ENCODE results near the gene KLF11. TPM values are rescaled to one million over a fixed set of nuclear protein-coding genes. Genes with fewer than 3 reads are reported as not detected.
"Not testable (repeated sequence)": the region's sequence is repeated elsewhere in the genome, so short reads cannot be mapped to it uniquely, and the experiment has no call there.

Gene KLF11
- total RNA-seq, 2 experiments from 2014 or later = 5.6 to 6.1 TPM

DNA sequence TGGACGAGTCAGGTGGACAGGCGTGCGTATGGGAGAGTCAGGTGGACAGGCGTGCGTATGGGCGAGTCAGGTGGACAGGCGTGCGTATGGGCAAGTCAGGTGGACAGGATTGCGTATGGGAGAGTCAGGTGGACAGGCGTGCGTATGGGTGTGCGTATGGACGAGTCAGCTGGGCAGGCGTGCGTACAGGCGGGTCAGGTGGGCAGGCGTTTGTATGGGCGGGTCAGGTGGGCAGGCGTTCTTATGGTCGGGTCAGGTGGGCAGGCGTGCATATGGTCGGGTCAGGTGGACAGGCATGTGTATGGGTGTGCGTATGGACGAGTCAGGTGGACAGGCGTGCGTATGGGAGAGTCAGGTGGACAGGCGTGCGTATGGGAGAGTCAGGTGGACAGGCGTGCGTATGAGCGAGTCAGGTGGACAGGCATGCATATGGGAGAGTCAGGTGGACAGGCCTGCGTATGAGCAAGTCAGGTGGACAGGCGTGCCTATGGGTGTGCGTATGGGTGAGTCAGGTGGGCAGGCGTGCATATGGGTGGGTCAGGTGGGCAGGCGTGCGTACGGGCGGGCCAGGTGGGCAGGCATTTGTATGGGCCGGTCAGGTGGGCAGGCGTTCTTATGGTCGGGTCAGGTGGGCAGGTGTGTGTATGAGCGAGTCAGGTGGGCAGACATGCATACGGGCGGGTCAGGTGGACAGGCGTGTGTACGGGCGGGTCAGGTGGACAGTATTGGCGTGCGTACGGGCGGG is 32.3 kb upstream of the KLF11 start:
- POLR2A ChIA-PET; DNase-seq; CTCF ChIA-PET; H3K27ac Mint-ChIP-seq; H3K9me3 Mint-ChIP-seq; H3K4me1 Mint-ChIP-seq (ENCODE audit: low read depth); H3K4me3 Mint-ChIP-seq; intact Hi-C loops (cut with micrococcal nuclease); H3K36me3 Mint-ChIP-seq: not testable (repeated sequence)
- peaks cover 21% of the 10 kb centered on the region for H3K27me3 Mint-ChIP-seq

DNA sequence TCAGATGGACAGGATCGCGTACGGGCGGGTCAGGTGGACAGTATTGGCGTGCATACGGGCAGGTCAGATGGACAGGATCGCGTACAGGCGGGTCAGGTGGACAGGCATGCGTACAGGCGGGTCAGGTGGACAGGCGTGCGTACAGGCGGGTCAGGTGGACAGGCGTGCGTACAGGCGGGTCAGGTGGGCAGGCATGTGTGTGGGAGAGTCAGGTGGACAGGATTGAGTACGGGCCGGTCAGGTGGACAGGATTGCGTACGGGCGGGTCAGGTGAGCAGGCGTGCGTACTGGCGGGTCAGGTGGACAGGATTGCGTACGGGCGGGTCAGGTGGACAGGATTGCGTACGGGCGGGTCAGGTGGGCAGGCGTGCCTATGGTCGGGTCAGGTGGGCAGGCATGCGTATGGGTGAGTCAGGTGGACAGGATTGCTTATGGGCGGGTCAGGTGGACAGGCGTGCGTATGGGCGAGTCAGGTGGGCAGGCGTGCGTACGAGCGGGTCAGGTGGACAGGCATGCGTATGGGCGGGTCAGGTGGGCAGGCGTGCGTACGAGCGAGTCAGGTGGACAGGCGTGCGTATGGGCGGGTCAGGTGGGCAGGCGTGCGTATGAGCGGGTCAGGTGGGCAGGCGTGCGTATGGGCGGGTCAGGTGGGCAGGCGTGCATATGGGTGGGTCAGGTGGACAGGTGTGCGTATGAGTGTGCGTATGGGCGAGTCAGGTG is 31.6 kb upstream of the KLF11 start:
- POLR2A ChIA-PET; H3K27ac Mint-ChIP-seq; intact Hi-C loops (cut with micrococcal nuclease); H3K9me3 Mint-ChIP-seq; CTCF ChIA-PET; H3K4me3 Mint-ChIP-seq; H3K4me1 Mint-ChIP-seq (ENCODE audit: low read depth); H3K36me3 Mint-ChIP-seq; DNase-seq: not testable (repeated sequence)
- peaks cover 17% of the 10 kb centered on the region for H3K27me3 Mint-ChIP-seq

DNA sequence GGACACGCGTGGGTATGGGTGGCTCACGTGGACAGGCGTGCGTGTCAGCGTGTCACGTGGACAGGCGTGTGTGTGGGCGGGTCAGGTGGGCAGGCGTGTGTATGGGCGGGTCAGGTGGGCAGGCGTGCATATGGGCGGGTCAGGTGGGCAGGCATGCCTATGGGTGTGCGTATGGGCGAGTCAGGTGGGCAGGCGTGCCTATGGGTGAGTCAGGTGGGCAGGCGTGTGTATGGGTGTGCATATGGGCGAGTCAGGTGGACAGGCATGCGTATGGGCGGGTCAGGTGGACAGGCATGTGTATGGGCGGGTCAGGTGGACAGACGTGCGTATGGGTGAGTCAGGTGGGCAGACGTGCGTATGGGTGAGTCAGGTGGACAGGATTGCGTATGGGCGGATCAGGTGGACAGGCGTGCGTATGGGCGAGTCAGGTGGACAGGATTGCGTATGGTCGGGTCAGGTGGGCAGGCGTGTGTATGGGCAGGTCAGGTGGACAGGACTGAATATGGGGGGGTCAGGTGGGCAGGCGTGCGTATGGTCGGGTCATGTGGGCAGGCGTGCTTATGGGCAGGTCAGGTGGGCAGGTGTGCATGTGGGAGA is 30.9 kb upstream of the KLF11 start:
- H3K36me3 Mint-ChIP-seq; POLR2A ChIA-PET; H3K9me3 Mint-ChIP-seq; H3K27ac Mint-ChIP-seq; intact Hi-C loops (cut with micrococcal nuclease); H3K4me3 Mint-ChIP-seq; H3K4me1 Mint-ChIP-seq (ENCODE audit: low read depth); CTCF ChIA-PET; DNase-seq: not testable (repeated sequence)
- H3K27me3 Mint-ChIP-seq = peaks cover 14% of the 10 kb centered on the region

DNA sequence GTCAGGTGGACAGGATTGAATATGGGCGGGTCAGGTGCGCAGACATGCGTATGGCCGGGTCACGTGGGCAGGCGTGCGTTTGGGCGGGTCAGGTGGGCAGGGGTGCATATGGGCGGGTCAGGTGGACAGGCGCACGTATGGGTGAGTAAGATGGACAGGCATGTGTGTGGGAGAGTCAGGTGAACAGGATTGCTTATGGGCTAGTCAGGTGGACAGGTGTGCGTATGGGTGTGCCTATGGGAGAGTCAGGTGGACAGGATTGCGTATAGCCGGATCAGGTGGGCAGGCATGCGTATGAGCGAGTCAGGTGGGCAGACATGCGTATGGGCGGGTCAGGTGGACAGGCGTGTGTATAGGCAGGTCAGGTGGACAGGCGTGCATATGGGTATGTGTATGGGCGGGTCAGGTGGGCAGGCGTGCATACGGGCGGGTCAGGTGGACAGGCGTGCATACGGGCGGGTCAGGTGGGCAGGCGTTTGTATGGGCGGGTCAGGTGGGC is 30.3 kb upstream of the KLF11 start:
- Mint-ChIP-seq H3K4me1 (ENCODE audit: low read depth) (no peaks in the 10 kb centered on the region), H3K36me3 (no peaks in the 10 kb centered on the region)
- CTCF ChIA-PET = no interaction called here

DNA sequence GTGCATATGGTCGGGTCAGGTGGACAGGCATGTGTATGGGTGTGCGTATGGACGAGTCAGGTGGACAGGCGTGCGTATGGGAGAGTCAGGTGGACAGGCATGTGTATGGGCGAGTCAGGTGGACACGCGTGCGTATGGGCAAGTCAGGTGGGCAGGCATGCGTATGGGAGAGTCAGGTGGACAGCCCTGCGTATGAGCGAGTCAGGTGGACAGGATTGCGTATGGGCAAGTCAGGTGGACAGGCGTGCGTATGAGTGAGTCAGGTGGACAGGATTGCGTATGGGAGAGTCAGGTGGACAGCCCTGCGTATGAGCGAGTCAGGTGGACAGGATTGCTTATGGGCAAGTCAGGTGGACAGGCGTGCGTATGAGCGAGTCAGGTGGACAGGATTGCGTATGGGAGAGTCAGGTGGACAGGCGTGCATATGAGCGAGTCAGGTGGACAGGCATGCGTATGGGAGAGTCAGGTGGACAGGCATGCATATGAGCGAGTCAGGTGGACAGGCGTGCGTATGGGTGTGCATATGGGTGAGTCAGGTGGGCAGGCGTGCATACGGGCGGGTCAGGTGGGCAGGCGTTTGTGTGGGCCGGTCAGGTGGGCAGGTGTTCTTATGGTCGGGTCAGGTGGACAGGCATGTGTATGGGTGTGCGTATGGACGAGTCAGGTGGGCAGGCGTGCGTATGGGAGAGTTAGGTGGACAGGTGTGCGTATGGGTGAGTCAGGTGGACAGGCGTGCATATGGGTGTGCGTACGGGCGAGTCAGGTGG is 29.5 kb upstream of the KLF11 start:
- POLR2A ChIA-PET; H3K27me3 Mint-ChIP-seq; intact Hi-C loops (cut with micrococcal nuclease); H3K4me1 Mint-ChIP-seq (ENCODE audit: low read depth); H3K36me3 Mint-ChIP-seq; CTCF ChIA-PET; DNase-seq; H3K9me3 Mint-ChIP-seq; H3K27ac Mint-ChIP-seq; H3K4me3 Mint-ChIP-seq: not testable (repeated sequence)

More for the DNA sequence above, 30.3 kb upstream of the KLF11 start:
- peaks cover 10% of the 10 kb centered on the region for H3K27me3 Mint-ChIP-seq
- intact Hi-C loops (cut with micrococcal nuclease) = no loop called here
- POLR2A ChIA-PET = no interaction called here
- H3K4me3 Mint-ChIP-seq = no peak overlapping the region
- peaks cover 4% of the 10 kb centered on the region for H3K9me3 Mint-ChIP-seq
- no peak for DNase-seq
- no peak overlapping the region for H3K27ac Mint-ChIP-seq

DNA sequence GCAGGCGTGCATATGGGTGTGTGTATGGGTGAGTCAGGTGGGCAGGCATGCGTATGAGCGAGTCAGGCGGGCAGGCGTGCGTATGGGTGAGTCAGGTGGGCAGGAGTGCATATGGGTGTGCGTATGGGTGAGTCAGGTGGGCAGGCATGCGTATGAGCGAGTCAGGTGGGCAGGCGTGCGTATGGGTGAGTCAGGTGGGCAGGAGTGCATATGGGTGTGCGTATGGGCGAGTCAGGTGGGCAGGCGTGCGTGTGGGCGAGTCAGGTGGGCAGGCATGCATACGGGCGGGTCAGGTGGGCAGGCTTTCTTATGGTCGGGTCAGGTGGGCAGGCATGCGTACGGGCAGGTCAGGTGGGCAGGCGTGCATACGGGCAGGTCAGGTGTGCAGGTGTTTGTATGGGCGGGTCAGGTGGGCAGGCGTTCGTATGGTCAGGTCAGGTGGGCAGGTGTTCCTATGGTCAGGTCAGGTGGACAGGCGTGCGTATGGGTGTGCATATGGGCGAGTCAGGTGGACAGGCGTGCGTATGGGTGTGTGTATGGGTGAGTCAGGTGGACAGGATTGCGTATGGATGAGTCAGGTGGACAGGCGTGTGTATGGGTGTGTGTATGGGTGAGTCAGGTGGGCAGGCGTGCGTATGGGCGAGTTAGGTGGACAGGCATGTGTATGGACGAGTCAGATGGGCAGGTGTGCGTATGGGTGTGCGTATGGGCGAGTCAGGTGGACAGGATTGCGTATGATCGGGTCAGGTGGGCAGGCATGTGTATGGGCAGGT is 28.7 kb upstream of the KLF11 start:
- H3K27me3 Mint-ChIP-seq = peaks cover 3% of the 10 kb centered on the region
- H3K9me3 Mint-ChIP-seq = peaks cover 4% of the 10 kb centered on the region
- H3K36me3 Mint-ChIP-seq = no peaks in the 10 kb centered on the region
- no peaks in the 10 kb centered on the region for H3K4me1 Mint-ChIP-seq (ENCODE audit: low read depth)
- no peak for DNase-seq
- POLR2A ChIA-PET = no interaction called here
- intact Hi-C loops (cut with micrococcal nuclease) = no loop called here
- CTCF ChIA-PET = no interaction called here
- no peak overlapping the region for H3K4me3 Mint-ChIP-seq
- H3K27ac Mint-ChIP-seq = no peak overlapping the region

DNA sequence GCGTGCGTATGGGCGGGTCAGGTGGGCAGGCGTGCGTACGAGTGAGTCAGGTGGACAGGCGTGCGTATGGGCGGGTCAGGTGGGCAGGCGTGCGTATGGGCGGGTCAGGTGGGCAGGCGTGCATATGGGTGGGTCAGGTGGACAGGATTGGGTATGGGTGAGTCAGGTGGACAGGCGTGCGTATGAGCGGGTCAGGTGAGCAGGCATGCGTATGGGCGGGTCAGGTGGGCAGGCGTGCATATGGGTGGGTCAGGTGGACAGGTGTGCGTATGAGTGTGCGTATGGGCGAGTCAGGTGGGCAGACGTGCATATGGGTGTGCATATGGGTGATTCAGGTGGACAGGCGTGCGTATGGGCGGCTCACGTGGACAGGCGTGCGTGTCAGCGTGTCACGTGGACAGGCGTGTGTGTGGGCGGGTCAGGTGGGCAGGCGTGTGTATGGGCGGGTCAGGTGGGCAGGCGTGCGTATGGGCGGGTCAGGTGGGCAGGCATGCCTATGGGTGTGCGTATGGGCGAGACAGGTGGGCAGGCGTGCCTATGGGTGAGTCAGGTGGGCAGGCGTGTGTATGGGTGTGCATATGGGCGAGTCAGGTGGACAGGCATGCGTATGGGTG is 27.9 kb upstream of the KLF11 start:
- CTCF ChIA-PET; H3K4me3 Mint-ChIP-seq; DNase-seq; H3K4me1 Mint-ChIP-seq (ENCODE audit: low read depth); H3K36me3 Mint-ChIP-seq; H3K9me3 Mint-ChIP-seq; H3K27ac Mint-ChIP-seq; intact Hi-C loops (cut with micrococcal nuclease); POLR2A ChIA-PET; H3K27me3 Mint-ChIP-seq: not testable (repeated sequence)

DNA sequence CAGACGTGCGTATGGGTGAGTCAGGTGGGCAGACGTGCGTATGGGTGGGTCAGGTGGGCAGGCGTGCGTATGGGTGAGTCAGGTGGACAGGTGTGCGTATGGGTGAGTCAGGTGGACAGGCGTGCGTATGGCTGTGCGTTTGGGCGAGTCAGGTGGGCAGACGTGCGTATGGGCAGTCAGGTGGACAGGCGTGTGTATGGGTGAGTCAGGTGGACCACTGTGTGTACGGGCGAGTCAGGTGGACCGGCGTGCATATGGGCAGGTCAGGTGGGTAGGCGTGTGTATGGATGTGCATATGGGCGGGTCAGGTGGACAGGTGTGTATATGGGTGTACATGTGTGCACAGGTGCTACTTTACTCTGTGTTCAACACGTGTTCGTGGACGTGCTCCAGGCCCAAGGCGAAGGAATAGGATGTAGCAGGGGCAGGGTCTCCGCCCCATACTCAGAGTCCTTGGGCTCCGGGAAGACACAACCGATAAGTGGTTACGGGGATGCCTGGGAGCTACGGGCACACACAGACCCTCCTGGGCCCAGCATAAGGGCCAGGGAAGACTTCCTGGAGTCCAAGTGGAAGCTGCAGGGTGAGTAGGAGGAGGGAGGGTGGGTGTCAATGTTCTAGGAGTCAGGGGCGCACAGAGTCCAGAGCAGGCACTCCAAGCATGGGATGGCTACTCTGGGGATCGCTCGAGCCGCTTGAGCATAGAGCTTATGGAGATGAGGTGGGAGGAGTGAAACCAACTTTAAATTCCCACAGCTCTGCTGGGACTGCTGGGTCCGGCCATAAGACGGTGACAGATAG is 27.1 kb upstream of the KLF11 start:
- Mint-ChIP-seq H3K4me1 (ENCODE audit: low read depth) (no peaks in the 10 kb centered on the region), H3K9me3 (peaks cover 4% of the 10 kb centered on the region), H3K27ac (no peak overlapping the region), H3K4me3 (no peak overlapping the region), H3K36me3 (no peaks in the 10 kb centered on the region), H3K27me3 (peaks cover 3% of the 10 kb centered on the region)
- no peak for DNase-seq
- ChIA-PET POLR2A (no interaction called here), CTCF (no interaction called here)
- intact Hi-C loops (cut with micrococcal nuclease) = no loop called here

DNA sequence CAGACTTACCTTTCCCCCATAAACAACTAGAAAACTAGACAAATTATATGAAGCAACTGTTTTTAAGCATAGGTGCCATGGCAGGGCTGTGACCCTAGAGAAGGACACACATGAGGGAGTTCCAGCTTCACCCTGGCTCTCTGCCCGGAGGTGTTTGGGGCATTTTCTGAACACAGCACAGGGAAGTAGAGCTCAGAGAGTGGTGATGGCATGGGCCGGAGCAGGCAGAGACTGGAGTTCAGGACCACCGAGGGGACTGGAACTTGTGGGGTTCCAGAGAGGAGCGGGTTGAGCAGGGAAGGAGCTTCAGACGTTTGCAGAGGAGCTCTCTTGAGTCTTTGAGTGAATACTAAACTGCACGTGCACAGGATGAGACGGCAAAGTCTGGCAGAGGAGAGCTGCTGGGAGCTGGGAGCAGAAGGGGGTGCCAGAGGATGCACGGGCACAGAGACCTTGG is 26.5 kb upstream of the KLF11 start:
- ChIA-PET POLR2A (no interaction called here), CTCF (interaction anchor here (0.7 kb wide), 1 partner anchor 32 kb away, joined by 3 read pairs; no protein-coding TSS in a partner anchor)
- Mint-ChIP-seq H3K4me3 (no peak overlapping the region), H3K4me1 (ENCODE audit: low read depth) (no peaks in the 10 kb centered on the region), H3K27ac (no peak overlapping the region), H3K9me3 (peaks cover 4% of the 10 kb centered on the region), H3K36me3 (no peaks in the 10 kb centered on the region), H3K27me3 (peaks cover 3% of the 10 kb centered on the region)
- intact Hi-C loops (cut with micrococcal nuclease) = no loop called here
- no peak for DNase-seq

DNA sequence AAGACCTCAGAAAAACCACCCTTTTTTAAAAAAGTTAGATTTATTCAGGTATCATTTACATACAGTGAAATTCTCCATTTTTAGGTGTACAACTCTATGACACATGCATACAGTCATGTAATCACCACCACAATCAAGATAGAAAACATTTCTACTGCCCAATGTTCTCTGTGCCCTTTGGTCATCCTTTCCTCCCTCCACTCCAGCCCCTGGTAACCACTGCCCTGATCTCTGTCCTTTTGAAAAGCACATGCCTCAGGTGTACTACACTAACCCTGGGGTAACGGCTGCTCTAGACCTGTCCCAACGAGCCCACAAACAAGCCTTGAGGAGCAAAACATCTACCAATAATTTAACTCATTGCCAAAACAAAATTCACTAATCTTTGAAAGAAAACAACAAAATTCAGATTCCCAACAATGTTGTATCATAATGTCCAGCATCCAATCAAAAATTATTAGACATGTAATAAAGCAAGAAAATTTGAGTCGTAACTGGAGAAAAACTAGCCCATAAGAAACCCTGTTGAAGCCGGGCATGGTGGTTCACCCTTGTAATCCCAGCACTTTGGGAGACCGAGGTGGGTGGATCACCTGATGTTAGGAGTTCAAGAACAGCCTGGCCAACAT is 25.9 kb upstream of the KLF11 start:
- Mint-ChIP-seq H3K4me3 (no peak overlapping the region), H3K9me3 (peaks cover 4% of the 10 kb centered on the region), H3K27me3 (peaks cover 3% of the 10 kb centered on the region), H3K27ac (no peak overlapping the region), H3K36me3 (no peaks in the 10 kb centered on the region), H3K4me1 (ENCODE audit: low read depth) (no peaks in the 10 kb centered on the region)
- DNase-seq = no peak
- ChIA-PET CTCF (interaction anchor here (0.7 kb wide), 1 partner anchor 33 kb away, joined by 3 read pairs; no protein-coding TSS in a partner anchor), POLR2A (no interaction called here)
- intact Hi-C loops (cut with micrococcal nuclease) = no loop called here

Measured in activated CD4-positive, alpha-beta memory T cell treated with anti-CD3 and anti-CD28 coated beads for 36 hours (primary cell).